HG03045 (cell line): ENCODE measurements around the gene PRDM5.

Source experiments
- ATAC-seq: cut with Tn5 transposase; IDR thresholded peaks from one replicate; pipeline ENCODE4 v1.9.1; 2021; ENCODE audit warnings: mild to moderate bottlenecking, moderate library complexity; ENCODE audit not compliant: unreplicated experiment

PRDM5 gene

GRCh38 chr4:120857312-120857711 lies 65.2 kb downstream of the PRDM5 start:
- no peak for ATAC-seq

GRCh38 chr4:120856294-120856693 lies 66.2 kb downstream of the PRDM5 start:
- no peak for ATAC-seq

GRCh38 chr4:120855307-120856001 lies 67.1 kb downstream of the PRDM5 start:
- peak; percentile 96 for ATAC-seq

- no peak for ATAC-seq
These were observed 69.2 kb downstream of the PRDM5 start for GRCh38 chr4:120853161-120853935.

GRCh38 chr4:120850018-120850599 lies 72.4 kb downstream of the PRDM5 start:
- ATAC-seq, result no peak

GRCh38 chr4:120847019-120847582 lies 75.4 kb downstream of the PRDM5 start:
- no peak for ATAC-seq

- ATAC-seq, result peak; percentile 82
These were observed 78.0 kb downstream of the PRDM5 start for GRCh38 chr4:120844528-120844921.

- no peak for ATAC-seq
These were observed 78.5 kb downstream of the PRDM5 start for GRCh38 chr4:120843849-120844527.

GRCh38 chr4:120842031-120842430 lies 80.5 kb downstream of the PRDM5 start:
- ATAC-seq, result no peak

- ATAC-seq, result no peak
These were observed 80.9 kb downstream of the PRDM5 start for GRCh38 chr4:120841580-120841979.

GRCh38 chr4:120839974-120840751 lies 82.4 kb downstream of the PRDM5 start:
- no peak for ATAC-seq

- ATAC-seq, result no peak
These were observed 83.1 kb downstream of the PRDM5 start for GRCh38 chr4:120839334-120839973.

GRCh38 chr4:120838784-120839183 lies 83.7 kb downstream of the PRDM5 start:
- no peak for ATAC-seq

- ATAC-seq, result no peak
These were observed 84.9 kb downstream of the PRDM5 start for GRCh38 chr4:120837656-120838055.

- no peak for ATAC-seq
These were observed 87.2 kb downstream of the PRDM5 start for GRCh38 chr4:120835342-120835741.

- no peak for ATAC-seq
These were observed 92.3 kb downstream of the PRDM5 start for GRCh38 chr4:120830204-120830603.

GRCh38 chr4:120829113-120829831 lies 93.3 kb downstream of the PRDM5 start:
- no peak for ATAC-seq

GRCh38 chr4:120826853-120827252 lies 95.7 kb downstream of the PRDM5 start:
- ATAC-seq, result no peak

- no peak for ATAC-seq
These were observed 96.1 kb downstream of the PRDM5 start for GRCh38 chr4:120826449-120826848.
